A673 (cell line): ENCODE results near the gene PRKG1. TPM values are rescaled to one million over a fixed set of nuclear protein-coding genes. Genes with fewer than 3 reads are reported as not detected.
"Not testable (repeated sequence)": the region's sequence is repeated elsewhere in the genome, so short reads cannot be mapped to it uniquely, and the experiment has no call there.

Experiments used
- BruUV-seq: library from RNA; stranded (reverse); fragments of 400-500 nt; replicated peaks from 2 replicates; lab custom pipeline; 2021; lab: Mats Ljungman, UMichigan
- CTCF ChIA-PET: fragments of 300-600 bp; sonication (Branson Sonifier 250); formaldehyde crosslinking; loops from one replicate; lab custom pipeline; 2022; ENCODE audit warnings: antibody characterized with exemption; lab: Charles Lee
- POLR2A ChIA-PET: fragments of 300-600 bp; sonication (Branson Sonifier 250); formaldehyde crosslinking; loops from one replicate; lab custom pipeline; 2022; ENCODE audit warnings: antibody characterized with exemption; ENCODE audit not compliant: low non-redundant PET; lab: Charles Lee
- DNase-seq: peaks from one replicate; pipeline ENCODE4 v3.0.0-alpha.2; 2015; ENCODE audit warnings: low spot score
- H3K27ac ChIP-seq: fragments of 200-600 bp; sonication (generic); 2 replicates; pipeline ENCODE4 v1.5.1; 2016; ENCODE audit warnings: mixed run types, low read depth, mild to moderate bottlenecking, mixed read lengths, antibody characterized with exemption, low read length; ENCODE audit not compliant: poor library complexity, severe bottlenecking
- H3K27me3 ChIP-seq: fragments of 200-600 bp; sonication (generic); replicated peaks from 2 replicates; pipeline ENCODE4 v1.6.1; 2017; ENCODE audit warnings: mixed run types, low read depth, mild to moderate bottlenecking, mixed read lengths, antibody characterized with exemption, low read length; ENCODE audit not compliant: insufficient read depth, poor library complexity
- H3K36me3 ChIP-seq: fragments of 200-600 bp; sonication (generic); 2 replicates; pipeline ENCODE4 v1.6.1; 2016; ENCODE audit warnings: mixed run types, mild to moderate bottlenecking, mixed read lengths, antibody characterized with exemption, low read length; ENCODE audit not compliant: insufficient read depth, poor library complexity, severe bottlenecking
- H3K4me1 ChIP-seq: fragments of 200-600 bp; sonication (generic); 2 replicates; pipeline ENCODE4 v1.6.1; 2017; ENCODE audit warnings: mixed run types, mild to moderate bottlenecking, mixed read lengths, antibody characterized with exemption, low read length; ENCODE audit not compliant: insufficient read depth, poor library complexity, severe bottlenecking
- H3K4me3 ChIP-seq: fragments of 200-600 bp; sonication (generic); 2 replicates; pipeline ENCODE4 v1.5.1; 2016; ENCODE audit warnings: low read depth, mixed run types, mild to moderate bottlenecking, mixed read lengths, low read length; ENCODE audit not compliant: poor library complexity, severe bottlenecking
- H3K9me3 ChIP-seq: fragments of 200-600 bp; sonication (generic); 2 replicates; pipeline ENCODE4 v1.6.1; 2016; ENCODE audit warnings: mixed run types, low read depth, mild to moderate bottlenecking, mixed read lengths, antibody characterized with exemption, low read length; ENCODE audit not compliant: poor library complexity, severe bottlenecking
- CTCF ChIP-seq: fragments of 300-800, 200-600 bp; sonication (generic); conservative IDR thresholded peaks from 2 replicates; pipeline ENCODE4 v1.5.1; 2017; ENCODE audit warnings: low read depth, mild to moderate bottlenecking, antibody characterized with exemption, low read length, moderate library complexity, mixed read lengths
- EZH2 ChIP-seq: fragments of 200-600 bp; sonication (generic); IDR thresholded peaks from 2 replicates; pipeline ENCODE4 v1.6.1; 2017; ENCODE audit warnings: borderline replicate concordance, low read depth, mild to moderate bottlenecking, mixed read lengths, antibody characterized with exemption, low read length; ENCODE audit not compliant: poor library complexity, severe bottlenecking
- intact Hi-C: fragments of 100-400 bp; cut with micrococcal nuclease; formaldehyde crosslinking; loops from one replicate; pipeline ENCODE4 v1.10.0; 2022; ENCODE audit not compliant: unreplicated experiment
- total RNA-seq: library from RNA; stranded (reverse); gene quantifications from 2 replicates; pipeline ENCODE4 v1.2.3, GENCODE V29; 2021

Gene PRKG1
- total RNA-seq, 1 experiment from 2014 or later, result 0.58 TPM

- CTCF ChIA-PET, result no interaction called here
- BruUV-seq, result no TSS peak
- POLR2A ChIA-PET, result no interaction called here
Measured at GRCh38 chr10:52030975-52031374, 956.7 kb downstream of the PRKG1 start.

DNA sequence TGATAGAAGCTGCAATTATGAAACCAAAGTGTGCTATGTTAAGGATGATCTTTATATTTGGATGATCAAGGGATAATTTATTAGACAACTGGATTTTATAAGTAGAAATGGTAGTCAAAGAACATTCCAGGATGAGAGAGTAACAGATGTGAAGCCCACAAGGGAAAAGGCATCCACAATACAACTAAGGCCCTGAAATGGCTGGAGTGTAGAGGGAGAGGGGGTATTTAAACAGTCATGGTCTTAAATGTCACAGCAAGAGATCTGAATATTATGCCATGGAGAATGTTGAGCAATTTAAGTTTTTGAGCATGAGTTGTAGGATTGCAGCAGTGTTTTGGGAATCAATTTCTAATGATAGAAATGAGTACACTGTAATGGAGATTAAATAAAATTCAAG, 957.5 kb downstream of the PRKG1 start:
- Histone ChIP-seq H3K36me3 (no peaks in the 10 kb centered on the region), H3K4me3 (no peak overlapping the region), H3K27ac (no peak overlapping the region), H3K4me1 (no peaks in the 10 kb centered on the region), H3K27me3 (no peaks in the 10 kb centered on the region), H3K9me3 (no peaks in the 10 kb centered on the region)
- TF ChIP-seq CTCF, result no peak
- TF ChIP-seq EZH2, result no peak
- CTCF ChIA-PET, result no interaction called here
- BruUV-seq, result no TSS peak
- intact Hi-C loops, result no loop called here
- DNase-seq, result no peak
- POLR2A ChIA-PET, result no interaction called here

More at GRCh38 chr10:52030975-52031374, 956.7 kb downstream of the PRKG1 start:
- Histone ChIP-seq H3K36me3 (no peaks in the 10 kb centered on the region), H3K27me3 (no peaks in the 10 kb centered on the region), H3K4me3 (no peak overlapping the region), H3K4me1 (no peaks in the 10 kb centered on the region), H3K9me3 (no peaks in the 10 kb centered on the region), H3K27ac (no peak overlapping the region)
- intact Hi-C loops, result no loop called here
- TF ChIP-seq EZH2 (no peak), CTCF (no peak)
- no peak for DNase-seq

DNA sequence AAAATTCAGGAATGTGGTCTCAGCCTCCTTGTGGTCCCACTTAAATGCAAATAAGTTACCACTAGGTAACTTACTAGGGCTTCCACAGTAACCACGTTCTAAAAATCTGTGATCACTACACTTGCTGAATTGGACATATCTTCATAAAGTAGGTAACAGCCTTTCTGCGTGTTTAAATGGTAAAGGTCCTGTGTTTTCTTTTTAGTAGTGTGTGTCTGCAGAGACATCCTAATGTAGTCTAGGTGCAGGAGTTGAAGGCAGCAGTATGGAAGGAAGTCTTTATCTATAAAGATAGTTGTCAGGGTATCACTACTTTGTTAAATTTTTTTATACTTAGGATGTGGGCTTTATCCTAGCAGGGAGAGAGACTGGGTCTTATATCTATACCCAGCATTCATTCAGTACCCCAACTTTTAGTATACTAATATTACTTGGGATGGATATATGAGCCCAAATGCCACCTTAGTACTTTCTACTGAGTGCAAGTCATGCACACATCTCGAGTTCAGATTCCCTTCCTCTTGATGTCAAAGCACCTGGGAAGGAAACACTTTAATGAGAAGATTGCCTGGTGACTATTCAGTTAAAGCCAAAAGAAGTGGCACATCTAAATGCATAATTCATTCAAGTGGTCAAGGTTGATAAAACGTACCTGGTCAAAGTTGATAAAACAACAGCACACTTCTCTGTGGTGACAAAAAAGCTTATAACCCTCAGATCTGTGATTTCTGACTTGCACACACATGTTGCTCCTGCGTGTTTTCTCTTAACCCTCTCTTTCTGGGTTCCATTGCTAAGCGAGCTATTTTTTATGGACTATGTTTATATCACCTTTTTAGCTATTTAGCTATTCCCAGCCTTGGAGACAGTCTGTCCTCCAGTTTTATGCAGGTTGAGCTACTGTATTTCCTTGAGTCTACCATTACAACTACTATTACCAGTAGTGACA, 958.7 kb downstream of the PRKG1 start:
- no peak for TF ChIP-seq EZH2
- no peak for TF ChIP-seq CTCF
- no peak for DNase-seq
- no peaks in the 10 kb centered on the region for H3K36me3 ChIP-seq
- ChIA-PET POLR2A (no interaction called here), CTCF (no interaction called here)
- no peaks in the 10 kb centered on the region for H3K27me3 ChIP-seq
- BruUV-seq, result no TSS peak
- no peaks in the 10 kb centered on the region for H3K9me3 ChIP-seq
- H3K4me3 ChIP-seq, result no peak overlapping the region
- H3K4me1 ChIP-seq, result no peaks in the 10 kb centered on the region
- no peak overlapping the region for H3K27ac ChIP-seq
- intact Hi-C loops, result no loop called here

- BruUV-seq, H3K27ac ChIP-seq, POLR2A ChIA-PET, H3K9me3 ChIP-seq, intact Hi-C loops, H3K4me3 ChIP-seq, DNase-seq, H3K36me3 ChIP-seq, CTCF ChIA-PET, H3K27me3 ChIP-seq, H3K4me1 ChIP-seq: not testable (repeated sequence)
Measured at GRCh38 chr10:52039002-52039793, 964.9 kb downstream of the PRKG1 start.
